ENCODE results near the gene MTHFD1L.

GRCh38 chr6:151071295-151071694 is 205.8 kb downstream of the MTHFD1L start:
- TF ChIP-seq POLR2AphosphoS5 (IDR thresholded peaks at IDR 0.05) (no peak), POLR2A (IDR thresholded peaks at IDR 0.05) (no peak), CTCF (IDR thresholded peaks at IDR 0.05) (no peak)
